GM12878 (cell line): ENCODE results near the gene ZGLP1. TPM values are rescaled to one million over a fixed set of nuclear protein-coding genes. Genes with fewer than 3 reads are reported as not detected.

ENCODE experiments used
- CEBPB ChIP-seq, 2 experiments: fragments of 150-350 bp in 1 of 2; IDR thresholded peaks; 2 replicates each; pipeline ENCODE4 v1.6.1; 2012 to 2014; ENCODE audit warnings: low read depth in 2 of 2, low read length in 2 of 2, borderline replicate concordance in 1 of 2, inconsistent platforms in 1 of 2
- CEBPZ ChIP-seq: fragments of 150-350 bp; IDR thresholded peaks from 2 replicates; pipeline ENCODE4 v1.6.1; 2016; ENCODE audit warnings: low read depth, low read length
- CHD1 ChIP-seq: IDR thresholded peaks from 2 replicates; pipeline ENCODE4 v1.6.1; 2012; ENCODE audit warnings: low read depth, low read length, improper control_type of control experiment
- ETV6 ChIP-seq, 2 experiments: fragments of 450-650 bp in 1 of 2; IDR thresholded peaks in 1 of 2; conservative IDR thresholded peaks in 1 of 2; 2 replicates each; pipeline ENCODE4 v1.6.1; 2014; ENCODE audit warnings: antibody characterized with exemption in 1 of 2, borderline replicate concordance in 1 of 2, low read depth in 1 of 2, mild to moderate bottlenecking in 1 of 2, moderate library complexity in 1 of 2
- FOS ChIP-seq: IDR thresholded peaks from 3 replicates; pipeline ENCODE4 v1.6.1; 2011; ENCODE audit warnings: borderline replicate concordance; ENCODE audit not compliant: insufficient read length; ENCODE audit errors: extremely low read depth
- HSF1 ChIP-seq: fragments of 150-350 bp; IDR thresholded peaks from 2 replicates; pipeline ENCODE4 v1.6.1; 2014; ENCODE audit warnings: mild to moderate bottlenecking, low read depth, low read length
- MLLT1 ChIP-seq: fragments of 450-650 bp; IDR thresholded peaks from 2 replicates; pipeline ENCODE4 v1.6.1; 2016; ENCODE audit warnings: mild to moderate bottlenecking
- MXI1 ChIP-seq: fragments of 150-350 bp; IDR thresholded peaks from 2 replicates; pipeline ENCODE4 v1.6.1; 2011; ENCODE audit warnings: low read depth, mild to moderate bottlenecking, inconsistent platforms, low read length, improper control_type of control experiment
- PKNOX1 ChIP-seq: fragments of 450-650 bp; IDR thresholded peaks from 2 replicates; pipeline ENCODE4 v1.6.1; 2016; ENCODE audit warnings: mild to moderate bottlenecking
- RAD51 ChIP-seq: fragments of 450-650 bp; IDR thresholded peaks from 2 replicates; pipeline ENCODE4 v1.6.1; 2016; ENCODE audit warnings: moderate library complexity, mild to moderate bottlenecking, inconsistent platforms
- RCOR1 ChIP-seq: conservative IDR thresholded peaks from 2 replicates; pipeline ENCODE4 v1.6.1; 2012; ENCODE audit warnings: low read depth, low read length, improper control_type of control experiment
- RFX5 ChIP-seq: IDR thresholded peaks from 2 replicates; pipeline ENCODE4 v1.6.1; 2011; ENCODE audit warnings: low read depth, low read length, improper control_type of control experiment
- SRF ChIP-seq, 2 experiments: IDR thresholded peaks; 2 replicates each; pipeline ENCODE4 v1.6.1; 2011; ENCODE audit warnings: low read depth in 2 of 2, low read length in 2 of 2, mild to moderate bottlenecking in 1 of 2, moderate library complexity in 1 of 2
- SUPT20H ChIP-seq: IDR thresholded peaks from 2 replicates; pipeline ENCODE4 v1.6.1; 2011; ENCODE audit warnings: low read depth, mild to moderate bottlenecking, low read length, moderate library complexity, borderline replicate concordance; ENCODE audit not compliant: control insufficient read depth
- SUZ12 ChIP-seq: fragments of 200-600 bp; sonication (generic); IDR thresholded peaks from one replicate; pipeline ENCODE4 v1.6.1; 2018; ENCODE audit warnings: antibody characterized with exemption, mild to moderate bottlenecking; ENCODE audit not compliant: unreplicated experiment
- ZNF24 ChIP-seq: fragments of 450-650 bp; IDR thresholded peaks from 2 replicates; pipeline ENCODE4 v1.6.1; 2017; ENCODE audit warnings: antibody characterized with exemption, mild to moderate bottlenecking
- ZSCAN29 ChIP-seq: fragments of 450-650 bp; IDR thresholded peaks from 2 replicates; pipeline ENCODE4 v1.6.1; 2017; ENCODE audit warnings: mild to moderate bottlenecking, moderate library complexity
- polyA plus RNA-seq, 11 experiments: library from polyadenylated mRNA; depleted of rRNA in 4 of 11; unstranded in 6 of 11; stranded (reverse) in 5 of 11; fragments of >200 nt; fragmentation: Nextera tagmentation in 4 of 11; fragmentation: Illumina TruSeq in 1 of 11; extraction: Ambion mirVana in 4 of 11; extraction: Trizol in 1 of 11; gene quantifications; 1 replicate in 1 of 11; 2 replicates in 10 of 11; pipeline versions ENCODE4 v1.2.1 to v1.2.3, GENCODE V29; 2011 to 2016; ENCODE audit warnings: inconsistent platforms in 2 of 11, missing spikeins in 2 of 11, low read depth in 1 of 11
- total RNA-seq, 4 experiments: library from RNA; depleted of rRNA in 3 of 4; stranded (reverse); fragments of >200 nt in 3 of 4; fragmentation: Illumina TruSeq in 1 of 4; extraction: Trizol in 1 of 4; gene quantifications; 2 replicates each; pipeline versions ENCODE4 v1.2.1 to v1.2.3, GENCODE V29; 2013 to 2021
- TF ChIP-seq, protein P1 (sequence below): fragments of 450-650 bp; IDR thresholded peaks from 2 replicates; pipeline ENCODE4 v1.6.1; 2017; ENCODE audit warnings: antibody characterized with exemption, mild to moderate bottlenecking, moderate library complexity

The ZGLP1 gene
- total and polyA plus RNA-seq, 10 of the 15 experiments (the other 5 are each of a cell fraction or from before 2014, with no cell fraction given), result 0.29 to 5.6 (median 1.3) TPM

DNA sequence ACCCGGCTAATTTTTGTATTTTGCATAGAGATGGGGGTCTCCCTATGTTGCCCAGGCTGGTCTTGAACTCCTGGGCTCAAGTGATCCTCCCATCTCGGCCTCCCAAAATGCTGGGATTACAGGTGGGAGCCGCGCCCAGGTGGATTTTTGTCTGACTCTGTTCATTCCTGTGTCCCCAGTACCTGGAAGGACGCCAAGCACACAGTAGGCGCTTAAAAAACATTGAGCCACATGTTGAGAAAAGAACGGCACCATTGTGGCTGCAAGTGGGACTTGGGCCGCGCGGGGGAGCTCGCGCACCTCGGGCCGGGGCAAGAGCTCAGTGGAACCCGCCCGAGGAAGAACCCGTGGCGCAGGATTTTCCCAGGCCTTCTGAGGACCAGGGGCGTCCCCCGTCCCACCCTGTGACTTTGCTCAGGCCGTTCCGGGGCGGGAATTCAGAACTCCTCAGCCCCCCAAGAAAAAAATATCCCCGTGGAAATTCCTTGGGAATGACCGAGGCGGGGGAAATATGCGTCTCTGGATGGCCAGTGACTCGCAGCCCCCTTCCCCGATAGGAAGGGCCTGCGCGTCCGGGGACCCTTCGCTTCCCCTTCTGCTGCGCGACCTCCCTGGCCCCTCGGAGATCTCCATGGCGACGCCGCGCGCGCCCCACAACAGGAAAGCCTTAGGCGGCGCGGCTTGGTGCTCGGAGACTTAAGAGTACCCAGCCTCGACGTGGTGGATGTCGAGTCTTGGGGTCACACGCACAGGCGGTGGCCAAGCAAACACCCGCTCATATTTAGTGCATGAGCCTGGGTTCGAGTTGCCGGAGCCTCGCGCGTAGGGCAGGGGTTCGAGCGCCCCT, 40.1 kb downstream of the ZGLP1 start (continued):
- TF ChIP-seq CEBPB (IDR thresholded peaks at IDR 0.05; ENCODE audit: borderline replicate concordance in 1 of 2, low read depth in 2 of 2, low read length in 2 of 2) (no peak), CEBPZ (0 out of 2 replicates have a peak, but pooled peaks have one; percentile 12), RCOR1 (0 out of 2 replicates have a peak, but pooled peaks have one; percentile 46), ETV6 (conservative IDR thresholded peaks at IDR 0.05 in 1 of 2, IDR thresholded peaks at IDR 0.05 in 1 of 2; ENCODE audit: borderline replicate concordance in 1 of 2, low read depth in 1 of 2) (no peak), MLLT1 (no peak), PKNOX1 (no peak), ZSCAN29 (no peak), SUPT20H (no peak), ZNF24 (no peak), MXI1 (no peak), RAD51 (peak; percentile 42; the same call in 1 of the 2 replicates), RFX5 (no peak), SRF (IDR thresholded peaks at IDR 0.05; ENCODE audit: low read depth in 2 of 2, low read length in 2 of 2) (no peak), HSF1 (no peak), CHD1 (no peak), SUZ12 (no peak), FOS (no peak)
- TF ChIP-seq, protein P1, sequence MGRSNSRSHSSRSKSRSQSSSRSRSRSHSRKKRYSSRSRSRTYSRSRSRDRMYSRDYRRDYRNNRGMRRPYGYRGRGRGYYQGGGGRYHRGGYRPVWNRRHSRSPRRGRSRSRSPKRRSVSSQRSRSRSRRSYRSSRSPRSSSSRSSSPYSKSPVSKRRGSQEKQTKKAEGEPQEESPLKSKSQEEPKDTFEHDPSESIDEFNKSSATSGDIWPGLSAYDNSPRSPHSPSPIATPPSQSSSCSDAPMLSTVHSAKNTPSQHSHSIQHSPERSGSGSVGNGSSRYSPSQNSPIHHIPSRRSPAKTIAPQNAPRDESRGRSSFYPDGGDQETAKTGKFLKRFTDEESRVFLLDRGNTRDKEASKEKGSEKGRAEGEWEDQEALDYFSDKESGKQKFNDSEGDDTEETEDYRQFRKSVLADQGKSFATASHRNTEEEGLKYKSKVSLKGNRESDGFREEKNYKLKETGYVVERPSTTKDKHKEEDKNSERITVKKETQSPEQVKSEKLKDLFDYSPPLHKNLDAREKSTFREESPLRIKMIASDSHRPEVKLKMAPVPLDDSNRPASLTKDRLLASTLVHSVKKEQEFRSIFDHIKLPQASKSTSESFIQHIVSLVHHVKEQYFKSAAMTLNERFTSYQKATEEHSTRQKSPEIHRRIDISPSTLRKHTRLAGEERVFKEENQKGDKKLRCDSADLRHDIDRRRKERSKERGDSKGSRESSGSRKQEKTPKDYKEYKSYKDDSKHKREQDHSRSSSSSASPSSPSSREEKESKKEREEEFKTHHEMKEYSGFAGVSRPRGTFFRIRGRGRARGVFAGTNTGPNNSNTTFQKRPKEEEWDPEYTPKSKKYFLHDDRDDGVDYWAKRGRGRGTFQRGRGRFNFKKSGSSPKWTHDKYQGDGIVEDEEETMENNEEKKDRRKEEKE, result no peak
